Measurements from ENCODE around the gene PHF21A. TPM values are rescaled to one million over a fixed set of nuclear protein-coding genes. Genes with fewer than 3 reads are reported as not detected.

Gene PHF21A
- polyA plus RNA-seq, 3 donors = 6.2 to 95.2 (median 14.0) TPM

GRCh38 chr11:46075168-46075567 lies 46.1 kb downstream of the PHF21A start:
- Mint-ChIP-seq H3K4me1 (no peaks in the 10 kb centered on the region), H3K27me3 (ENCODE audit: low read depth in 3 of 3) (no peaks in the 10 kb centered on the region), H3K27ac (peak overlapping the region in 1 of 7 donors; percentile 70), H3K36me3 (peaks cover 56 to 83% of the 10 kb centered on the region in 2 donors), H3K4me3 (no peak overlapping the region), H3K9me3 (no peaks in the 10 kb centered on the region)
- Histone ChIP-seq H3K36me3 (replicated peaks in 1 of 2; ENCODE audit: control insufficient read depth in 1 of 2, insufficient read depth in 2 of 2, low read length in 2 of 2) (peaks cover 72 to 90% of the 10 kb centered on the region in 2 donors), H3K9me3 (replicated peaks in 1 of 2; ENCODE audit: control insufficient read depth in 1 of 2, insufficient read depth in 1 of 2, low read length in 2 of 2) (no peaks in the 10 kb centered on the region), H3K79me2 (ENCODE audit: insufficient read depth, low read length) (no peaks in the 10 kb centered on the region), H3K27me3 (ENCODE audit: control insufficient read depth in 2 of 2, insufficient read depth in 2 of 2, low read length in 2 of 2) (no peaks in the 10 kb centered on the region), H2AFZ (ENCODE audit: insufficient read depth, low read depth, low read length, poor library complexity, severe bottlenecking) (no peak overlapping the region), H3K4me3 (replicated peaks in 1 of 3; ENCODE audit: low read depth in 2 of 3, low read length in 3 of 3) (no peak overlapping the region), H4K20me1 (ENCODE audit: insufficient read depth, low read length) (peaks cover 78% of the 10 kb centered on the region), H3K9ac (ENCODE audit: insufficient read depth, low read length, poor library complexity, severe bottlenecking) (no peak overlapping the region), H3K4me2 (replicated peaks; ENCODE audit: extremely low read depth, low read length, poor library complexity, severe bottlenecking) (no peak overlapping the region), H3K27ac (ENCODE audit: low read depth in 1 of 2, low read length in 2 of 2) (no peak overlapping the region), H3K4me1 (ENCODE audit: control insufficient read depth in 1 of 2, insufficient read depth in 2 of 2, low read length in 2 of 2) (no peaks in the 10 kb centered on the region)
- intact Hi-C loops (cut with micrococcal nuclease) = no loop called here
- DNase-seq = no peak
- WGBS (ENCODE audit: insufficient coverage) = 77% methylated on average over 4 of the region's 5 CpGs
- TF ChIP-seq CTCF (IDR thresholded peaks at IDR 0.05) = no peak

GRCh38 chr11:46073632-46074031 lies 47.6 kb downstream of the PHF21A start:
- Histone ChIP-seq H3K9me3 (replicated peaks in 1 of 2; ENCODE audit: control insufficient read depth in 1 of 2, insufficient read depth in 1 of 2, low read length in 2 of 2) (no peaks in the 10 kb centered on the region), H3K27ac (ENCODE audit: low read depth in 1 of 2, low read length in 2 of 2) (no peak overlapping the region), H3K36me3 (replicated peaks in 1 of 2; ENCODE audit: control insufficient read depth in 1 of 2, insufficient read depth in 2 of 2, low read length in 2 of 2) (peaks cover 81 to 95% of the 10 kb centered on the region in 2 donors), H4K20me1 (ENCODE audit: insufficient read depth, low read length) (peaks cover 81% of the 10 kb centered on the region), H2AFZ (ENCODE audit: insufficient read depth, low read depth, low read length, poor library complexity, severe bottlenecking) (no peak overlapping the region), H3K4me3 (replicated peaks in 1 of 3; ENCODE audit: low read depth in 2 of 3, low read length in 3 of 3) (no peak overlapping the region), H3K27me3 (ENCODE audit: control insufficient read depth in 2 of 2, insufficient read depth in 2 of 2, low read length in 2 of 2) (no peaks in the 10 kb centered on the region), H3K9ac (ENCODE audit: insufficient read depth, low read length, poor library complexity, severe bottlenecking) (no peak overlapping the region), H3K4me1 (ENCODE audit: control insufficient read depth in 1 of 2, insufficient read depth in 2 of 2, low read length in 2 of 2) (no peaks in the 10 kb centered on the region), H3K4me2 (replicated peaks; ENCODE audit: extremely low read depth, low read length, poor library complexity, severe bottlenecking) (no peak overlapping the region), H3K79me2 (ENCODE audit: insufficient read depth, low read length) (no peaks in the 10 kb centered on the region)
- Mint-ChIP-seq H3K4me1 (no peaks in the 10 kb centered on the region), H3K27ac (no peak overlapping the region), H3K4me3 (no peak overlapping the region), H3K9me3 (no peaks in the 10 kb centered on the region), H3K27me3 (ENCODE audit: low read depth in 3 of 3) (no peaks in the 10 kb centered on the region), H3K36me3 (peaks cover 57 to 83% of the 10 kb centered on the region in 2 donors)
- DNase-seq = no peak
- intact Hi-C loops (cut with micrococcal nuclease) = no loop called here
- no peak for TF ChIP-seq CTCF (IDR thresholded peaks at IDR 0.05)
- 100% methylated on average over 1 of the region's 1 CpG for WGBS (ENCODE audit: insufficient coverage)

Measured in CD14-positive monocyte (primary cell).